HepG2 (cell line): ENCODE measurements around the gene MCFD2. TPM values are rescaled to one million over a fixed set of nuclear protein-coding genes. Genes with fewer than 3 reads are reported as not detected.

Experiments used
- AGO1 ChIP-seq: fragments of 200-400 bp; formaldehyde crosslinking; IDR thresholded peaks from 2 replicates; pipeline ENCODE4 v1.6.1; 2017; ENCODE audit warnings: mild to moderate bottlenecking, low read depth, low read length, moderate library complexity; ENCODE audit not compliant: poor library complexity, severe bottlenecking
- BHLHE40 ChIP-seq: IDR thresholded peaks from 2 replicates; pipeline ENCODE4 v1.6.1; 2011; ENCODE audit warnings: low read length, improper control_type of control experiment
- EEA1 ChIP-seq: sonication (generic); formaldehyde crosslinking; IDR thresholded peaks from 2 replicates; pipeline ENCODE4 v1.5.1; 2020; ENCODE audit warnings: mild to moderate bottlenecking, missing genetic modification reagents, borderline replicate concordance
- FOXC1 ChIP-seq: sonication (generic); formaldehyde crosslinking; IDR thresholded peaks from 2 replicates; pipeline ENCODE4 v1.8.0; 2022; ENCODE audit warnings: mild to moderate bottlenecking, missing genetic modification reagents, borderline replicate concordance
- FOXM1 ChIP-seq: sonication (generic); formaldehyde crosslinking; IDR thresholded peaks from 2 replicates; pipeline ENCODE4 v1.5.0; 2020; ENCODE audit warnings: missing genetic modification reagents
- HES4 ChIP-seq: sonication (generic); formaldehyde crosslinking; IDR thresholded peaks from 2 replicates; pipeline ENCODE4 v1.9.0; 2021; ENCODE audit warnings: mild to moderate bottlenecking, missing genetic modification reagents, borderline replicate concordance
- HOXA5 ChIP-seq: sonication (generic); formaldehyde crosslinking; IDR thresholded peaks from 2 replicates; pipeline ENCODE4 v1.4.0; 2020; ENCODE audit warnings: missing genetic modification reagents
- IRF2 ChIP-seq: IDR thresholded peaks from 2 replicates; pipeline ENCODE4 v1.6.1; 2018; ENCODE audit warnings: missing genetic modification reagents, missing compliant biosample characterization
- JUND ChIP-seq: sonication (generic); formaldehyde crosslinking; IDR thresholded peaks from 2 replicates; pipeline ENCODE4 v1.8.0; 2022; ENCODE audit warnings: mild to moderate bottlenecking, missing genetic modification reagents
- MEIS2 ChIP-seq: sonication (generic); formaldehyde crosslinking; IDR thresholded peaks from 2 replicates; pipeline ENCODE4 v1.9.0; 2021; ENCODE audit warnings: mild to moderate bottlenecking, missing genetic modification reagents
- MYNN ChIP-seq: sonication (generic); formaldehyde crosslinking; IDR thresholded peaks from 2 replicates; pipeline ENCODE4 v1.4.0; 2020; ENCODE audit warnings: mild to moderate bottlenecking, low read depth, missing genetic modification reagents
- NFE2L1 ChIP-seq: sonication (generic); formaldehyde crosslinking; IDR thresholded peaks from 2 replicates; pipeline ENCODE4 v1.4.0; 2020; ENCODE audit warnings: missing genetic modification reagents, mild to moderate bottlenecking, borderline replicate concordance
- POLR2G ChIP-seq: fragments of 200-400 bp; formaldehyde crosslinking; IDR thresholded peaks from 2 replicates; pipeline ENCODE4 v1.6.1; 2018; ENCODE audit warnings: mild to moderate bottlenecking, low read depth, low read length, moderate library complexity
- RXRB ChIP-seq: IDR thresholded peaks from 2 replicates; pipeline ENCODE4 v1.6.1; 2016; ENCODE audit warnings: borderline replicate concordance, missing genetic modification reagents, missing compliant biosample characterization
- SP2 ChIP-seq: sonication (generic); formaldehyde crosslinking; IDR thresholded peaks from 2 replicates; pipeline ENCODE4 v1.5.1; 2020; ENCODE audit warnings: mild to moderate bottlenecking, missing genetic modification reagents
- TGIF2 ChIP-seq: IDR thresholded peaks from 2 replicates; pipeline ENCODE4 v1.6.1; 2016; ENCODE audit warnings: control low read depth, missing compliant biosample characterization
- ZKSCAN1 ChIP-seq: fragments of 150-350 bp; IDR thresholded peaks from 2 replicates; pipeline ENCODE4 v1.6.1; 2014; ENCODE audit warnings: low read length
- ZMYM4 ChIP-seq: sonication (generic); formaldehyde crosslinking; IDR thresholded peaks from 2 replicates; pipeline ENCODE4 v1.8.1; 2023; ENCODE audit warnings: mild to moderate bottlenecking, missing genetic modification reagents
- ZNF207 ChIP-seq: fragments of 450-650 bp; IDR thresholded peaks from 2 replicates; pipeline ENCODE4 v1.6.1; 2016; ENCODE audit warnings: antibody characterized with exemption, borderline replicate concordance
- ZNF326 ChIP-seq: sonication (generic); formaldehyde crosslinking; IDR thresholded peaks from 2 replicates; pipeline ENCODE4 v1.4.0; 2020; ENCODE audit warnings: missing genetic modification reagents, borderline replicate concordance
- ZNF510 ChIP-seq: sonication (generic); formaldehyde crosslinking; IDR thresholded peaks from 2 replicates; pipeline ENCODE4 v1.4.0; 2020; ENCODE audit warnings: low read depth, mild to moderate bottlenecking, missing genetic modification reagents
- ZNF530 ChIP-seq: sonication (generic); formaldehyde crosslinking; IDR thresholded peaks from 2 replicates; pipeline ENCODE4 v1.5.0; 2020; ENCODE audit warnings: low read depth, mild to moderate bottlenecking, missing genetic modification reagents
- ZNF598 ChIP-seq: sonication (generic); formaldehyde crosslinking; IDR thresholded peaks from 2 replicates; pipeline ENCODE4 v1.5.1; 2020; ENCODE audit warnings: mild to moderate bottlenecking, missing genetic modification reagents, borderline replicate concordance
- ZNF678 ChIP-seq: sonication (generic); formaldehyde crosslinking; IDR thresholded peaks from 2 replicates; pipeline ENCODE4 v1.4.0; 2020; ENCODE audit warnings: mild to moderate bottlenecking, missing genetic modification reagents
- ZNF777 ChIP-seq: sonication (generic); formaldehyde crosslinking; IDR thresholded peaks from 2 replicates; pipeline ENCODE4 v1.4.0; 2020; ENCODE audit warnings: missing genetic modification reagents
- polyA plus RNA-seq, 8 experiments: library from polyadenylated mRNA; depleted of rRNA in 3 of 8; stranded (reverse) in 7 of 8; unstranded in 1 of 8; fragments of >200 nt; fragmentation: Illumina TruSeq in 4 of 8; extraction: Trizol in 4 of 8; gene quantifications; 2 replicates each; pipeline versions ENCODE4 v1.2.1 to v1.2.3, GENCODE V29; 2011 to 2016; ENCODE audit warnings: low read depth in 4 of 8, missing spikeins in 1 of 8, mixed read lengths in 1 of 8; ENCODE audit not compliant: insufficient read depth in 1 of 8
- total RNA-seq, 5 experiments: library from RNA; depleted of rRNA; stranded (reverse); fragments of >200 nt; fragmentation: Illumina TruSeq; extraction: Trizol; gene quantifications; 2 replicates each; pipeline ENCODE4 v1.2.3, GENCODE V29; 2016; ENCODE audit warnings: low read depth in 1 of 5
- TF ChIP-seq, protein P1 (sequence below): fragments of 450-650 bp; IDR thresholded peaks from 2 replicates; pipeline ENCODE4 v1.6.1; 2017; ENCODE audit warnings: mild to moderate bottlenecking
- TF ChIP-seq, protein P2 (sequence below): sonication (generic); formaldehyde crosslinking; IDR thresholded peaks from 2 replicates; pipeline ENCODE4 v1.4.0; 2020; ENCODE audit warnings: missing genetic modification reagents, borderline replicate concordance

Gene MCFD2
- total and polyA plus RNA-seq, 2 of the 13 experiments (the other 11 are each of a cell fraction or from before 2014, with no cell fraction given), result 183 to 232 TPM

GRCh38 chr2:46954951-46955571, 39.5 kb upstream of the MCFD2 start (continued):
- TF ChIP-seq AGO1 (no peak), MEIS2 (CRISPR knock-in tag) (no peak), ZMYM4 (CRISPR knock-in tag) (no peak), EEA1 (CRISPR knock-in tag) (no peak), ZNF678 (0 out of 2 replicates have a peak, but pooled peaks have one; percentile 36), ZNF207 (no peak), JUND (peak; percentile 94), TGIF2 (CRISPR knock-in tag) (no peak), SP2 (CRISPR knock-in tag) (no peak), HOXA5 (no peak), FOXM1 (CRISPR knock-in tag) (no peak), NFE2L1 (no peak), ZNF530 (CRISPR knock-in tag) (no peak), ZNF510 (CRISPR knock-in tag) (no peak), RXRB (CRISPR knock-in tag) (peak; percentile 45; the same call in 1 of the 2 replicates), HES4 (CRISPR knock-in tag) (no peak), POLR2G (peak; percentile 35; the same call in 1 of the 2 replicates), FOXC1 (no peak), ZNF777 (CRISPR knock-in tag) (no peak), ZNF598 (CRISPR knock-in tag) (0 out of 2 replicates have a peak, but pooled peaks have one; percentile 10), BHLHE40 (peak; percentile 21; the same call in 1 of the 2 replicates), IRF2 (no peak), MYNN (CRISPR knock-in tag) (no peak), ZKSCAN1 (no peak), ZNF326 (CRISPR knock-in tag) (no peak)
- TF ChIP-seq, protein P1, sequence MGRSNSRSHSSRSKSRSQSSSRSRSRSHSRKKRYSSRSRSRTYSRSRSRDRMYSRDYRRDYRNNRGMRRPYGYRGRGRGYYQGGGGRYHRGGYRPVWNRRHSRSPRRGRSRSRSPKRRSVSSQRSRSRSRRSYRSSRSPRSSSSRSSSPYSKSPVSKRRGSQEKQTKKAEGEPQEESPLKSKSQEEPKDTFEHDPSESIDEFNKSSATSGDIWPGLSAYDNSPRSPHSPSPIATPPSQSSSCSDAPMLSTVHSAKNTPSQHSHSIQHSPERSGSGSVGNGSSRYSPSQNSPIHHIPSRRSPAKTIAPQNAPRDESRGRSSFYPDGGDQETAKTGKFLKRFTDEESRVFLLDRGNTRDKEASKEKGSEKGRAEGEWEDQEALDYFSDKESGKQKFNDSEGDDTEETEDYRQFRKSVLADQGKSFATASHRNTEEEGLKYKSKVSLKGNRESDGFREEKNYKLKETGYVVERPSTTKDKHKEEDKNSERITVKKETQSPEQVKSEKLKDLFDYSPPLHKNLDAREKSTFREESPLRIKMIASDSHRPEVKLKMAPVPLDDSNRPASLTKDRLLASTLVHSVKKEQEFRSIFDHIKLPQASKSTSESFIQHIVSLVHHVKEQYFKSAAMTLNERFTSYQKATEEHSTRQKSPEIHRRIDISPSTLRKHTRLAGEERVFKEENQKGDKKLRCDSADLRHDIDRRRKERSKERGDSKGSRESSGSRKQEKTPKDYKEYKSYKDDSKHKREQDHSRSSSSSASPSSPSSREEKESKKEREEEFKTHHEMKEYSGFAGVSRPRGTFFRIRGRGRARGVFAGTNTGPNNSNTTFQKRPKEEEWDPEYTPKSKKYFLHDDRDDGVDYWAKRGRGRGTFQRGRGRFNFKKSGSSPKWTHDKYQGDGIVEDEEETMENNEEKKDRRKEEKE, result no peak
- TF ChIP-seq, protein P2, sequence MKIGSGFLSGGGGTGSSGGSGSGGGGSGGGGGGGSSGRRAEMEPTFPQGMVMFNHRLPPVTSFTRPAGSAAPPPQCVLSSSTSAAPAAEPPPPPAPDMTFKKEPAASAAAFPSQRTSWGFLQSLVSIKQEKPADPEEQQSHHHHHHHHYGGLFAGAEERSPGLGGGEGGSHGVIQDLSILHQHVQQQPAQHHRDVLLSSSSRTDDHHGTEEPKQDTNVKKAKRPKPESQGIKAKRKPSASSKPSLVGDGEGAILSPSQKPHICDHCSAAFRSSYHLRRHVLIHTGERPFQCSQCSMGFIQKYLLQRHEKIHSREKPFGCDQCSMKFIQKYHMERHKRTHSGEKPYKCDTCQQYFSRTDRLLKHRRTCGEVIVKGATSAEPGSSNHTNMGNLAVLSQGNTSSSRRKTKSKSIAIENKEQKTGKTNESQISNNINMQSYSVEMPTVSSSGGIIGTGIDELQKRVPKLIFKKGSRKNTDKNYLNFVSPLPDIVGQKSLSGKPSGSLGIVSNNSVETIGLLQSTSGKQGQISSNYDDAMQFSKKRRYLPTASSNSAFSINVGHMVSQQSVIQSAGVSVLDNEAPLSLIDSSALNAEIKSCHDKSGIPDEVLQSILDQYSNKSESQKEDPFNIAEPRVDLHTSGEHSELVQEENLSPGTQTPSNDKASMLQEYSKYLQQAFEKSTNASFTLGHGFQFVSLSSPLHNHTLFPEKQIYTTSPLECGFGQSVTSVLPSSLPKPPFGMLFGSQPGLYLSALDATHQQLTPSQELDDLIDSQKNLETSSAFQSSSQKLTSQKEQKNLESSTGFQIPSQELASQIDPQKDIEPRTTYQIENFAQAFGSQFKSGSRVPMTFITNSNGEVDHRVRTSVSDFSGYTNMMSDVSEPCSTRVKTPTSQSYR (CRISPR knock-in tag), result no peak; the same call in 1 of the 2 replicates
